ENCODE data around the gene IKZF3. TPM values are rescaled to one million over a fixed set of nuclear protein-coding genes. Genes with fewer than 3 reads are reported as not detected.

Gene IKZF3
- total and polyA plus RNA-seq, 7 donors, result under 0.01 to 12.3 (median 0.36) TPM

GRCh38 chr17:39709998-39710964 is 153.8 kb downstream of the IKZF3 start:
- Histone ChIP-seq H3K9me3 (no peaks in the 10 kb centered on the region), H3K4me3 (no peak overlapping the region), H3K27me3 (no peaks in the 10 kb centered on the region), H3K36me3 (peaks cover under 1 to 68% (median 38%) of the 10 kb centered on the region in 4 donors), H3K4me1 (peaks cover 0 to 5% (median 1%) of the 10 kb centered on the region in 4 donors), H3K27ac (no peak overlapping the region)
- 89 to 92% methylated on average over 20 of the region's 20 CpGs for WGBS, 2 donors
- DNase-seq, result no peak
- intact Hi-C loops (cut with DNase I), result no loop called here
- TF ChIP-seq POLR2AphosphoS5 (IDR thresholded peaks at IDR 0.05) (no peak), CTCF (IDR thresholded peaks at IDR 0.05) (no peak), EP300 (IDR thresholded peaks at IDR 0.05) (no peak), POLR2A (IDR thresholded peaks at IDR 0.05) (no peak)

- H3K27ac ChIP-seq, result no peak overlapping the region
- 85 to 89% methylated on average over 14 of the region's 14 CpGs for WGBS, 2 donors
- H3K4me3 ChIP-seq, result no peak overlapping the region
- H3K36me3 ChIP-seq, result peaks cover 0 to 62% (median 38%) of the 10 kb centered on the region in 4 donors
- TF ChIP-seq POLR2A (IDR thresholded peaks at IDR 0.05) (no peak), CTCF (IDR thresholded peaks at IDR 0.05) (no peak), EP300 (IDR thresholded peaks at IDR 0.05) (no peak), POLR2AphosphoS5 (IDR thresholded peaks at IDR 0.05) (no peak)
- intact Hi-C loops (cut with DNase I), result no loop called here
- no peaks in the 10 kb centered on the region for H3K27me3 ChIP-seq
- peaks cover 0 to 13% (median 10%) of the 10 kb centered on the region in 4 donors for H3K4me1 ChIP-seq
- no peak for DNase-seq
- no peaks in the 10 kb centered on the region for H3K9me3 ChIP-seq
Observed at GRCh38 chr17:39709319-39709997, 154.7 kb downstream of the IKZF3 start.

Small RNAs within 50 kb of the gene (small RNA-seq; reads per million reads assigned to genes)
- gene AC090844.1 (0 reads per million in 3 donors), gene MIR4728 (0 to 0.29 (median 0.22) reads per million in 3 donors)

Other genes with a start within 250 kb of the IKZF3 start
- gene PPP1R1B, start 237.4 kb downstream of the IKZF3 start, total RNA-seq, result 10 to 100 TPM in 1 of 4 donors, 1 to 10 TPM in 3; 4.2 to 12.1 (median 7.2) TPM
- 100 to 1,000 TPM; 255 to 280 (median 273) TPM for gene PPP1R1B, start 237.4 kb downstream of the IKZF3 start, polyA plus RNA-seq
- 10 to 100 TPM; 35.3 to 44.1 (median 37.6) TPM for gene STARD3, start 227.2 kb downstream of the IKZF3 start, total RNA-seq
- gene STARD3, start 227.2 kb downstream of the IKZF3 start, polyA plus RNA-seq, result 10 to 100 TPM; 21.0 to 59.2 (median 25.0) TPM
- under 1 TPM in 3 of 4 donors, not detected in 1; 0.49 to 0.71 (median 0.68) TPM for gene TCAP, start 199.0 kb downstream of the IKZF3 start, total RNA-seq
- gene TCAP, start 199.0 kb downstream of the IKZF3 start, polyA plus RNA-seq, result 1 to 10 TPM; 1.4 to 3.5 (median 3.0) TPM
- 1 to 10 TPM; 2.8 to 5.4 (median 5.1) TPM for gene PNMT, start 195.9 kb downstream of the IKZF3 start, total RNA-seq
- gene PNMT, start 195.9 kb downstream of the IKZF3 start, polyA plus RNA-seq, result 1 to 10 TPM; 1.2 to 2.4 (median 1.8) TPM
- 10 to 100 TPM in 1 of 4 donors, 1 to 10 TPM in 3; 6.9 to 12.1 (median 8.2) TPM for gene PGAP3, start 176.3 kb downstream of the IKZF3 start, total RNA-seq
- 10 to 100 TPM in 1 of 3 donors, 1 to 10 TPM in 2; 7.2 to 29.6 (median 8.4) TPM for gene PGAP3, start 176.3 kb downstream of the IKZF3 start, polyA plus RNA-seq
- 10 to 100 TPM; 16.9 to 26.3 (median 22.5) TPM for gene ERBB2, start 164.2 kb downstream of the IKZF3 start, total RNA-seq
- 10 to 100 TPM; 11.8 to 58.9 (median 21.0) TPM for gene ERBB2, start 164.2 kb downstream of the IKZF3 start, polyA plus RNA-seq
- 10 to 100 TPM; 52.4 to 65.5 (median 54.8) TPM for gene MIEN1, start 133.8 kb downstream of the IKZF3 start, total RNA-seq
- gene MIEN1, start 133.8 kb downstream of the IKZF3 start, polyA plus RNA-seq, result 100 to 1,000 TPM in 2 of 3 donors, 10 to 100 TPM in 1; 86.3 to 226 (median 195) TPM
- gene GRB7, start 126.4 kb downstream of the IKZF3 start, total RNA-seq, result under 1 TPM in 1 of 4 donors, not detected in 3; under 0.01 TPM
- 10 to 100 TPM; 13.2 to 17.9 (median 13.2) TPM for gene GRB7, start 126.4 kb downstream of the IKZF3 start, polyA plus RNA-seq
- not detected for gene ZPBP2, start 3.9 kb upstream of the IKZF3 start, total RNA-seq
- under 1 TPM in 1 of 3 donors, not detected in 2; 0.03 TPM for gene ZPBP2, start 3.9 kb upstream of the IKZF3 start, polyA plus RNA-seq
- 10 to 100 TPM in 1 of 4 donors, 1 to 10 TPM in 3; 2.0 to 22.7 (median 4.8) TPM for gene GSDMB, start 54.3 kb upstream of the IKZF3 start, total RNA-seq
- 100 to 1,000 TPM in 1 of 3 donors, 10 to 100 TPM in 2; 50.5 to 133 (median 94.8) TPM for gene GSDMB, start 54.3 kb upstream of the IKZF3 start, polyA plus RNA-seq
- gene ORMDL3, start 63.3 kb upstream of the IKZF3 start, total RNA-seq, result 10 to 100 TPM; 39.8 to 55.7 (median 51.8) TPM
- 10 to 100 TPM; 39.0 to 72.9 (median 43.9) TPM for gene ORMDL3, start 63.3 kb upstream of the IKZF3 start, polyA plus RNA-seq
- gene LRRC3C, start 63.4 kb upstream of the IKZF3 start, total RNA-seq, result not detected
- gene LRRC3C, start 63.4 kb upstream of the IKZF3 start, polyA plus RNA-seq, result under 1 TPM in 1 of 3 donors, not detected in 2; 0.07 TPM
- gene GSDMA, start 98.7 kb upstream of the IKZF3 start, total RNA-seq, result 1 to 10 TPM in 1 of 4 donors, not detected in 3; 1.3 TPM
- under 1 TPM in 2 of 3 donors, not detected in 1; 0.29 to 0.60 TPM for gene GSDMA, start 98.7 kb upstream of the IKZF3 start, polyA plus RNA-seq
- gene PSMD3, start 116.5 kb upstream of the IKZF3 start, total RNA-seq, result 10 to 100 TPM; 53.2 to 71.3 (median 64.2) TPM
- 100 to 1,000 TPM in 1 of 3 donors, 10 to 100 TPM in 2; 57.1 to 112 (median 78.1) TPM for gene PSMD3, start 116.5 kb upstream of the IKZF3 start, polyA plus RNA-seq
- 10 to 100 TPM in 1 of 4 donors, not detected in 3; 23.3 TPM for gene CSF3, start 151.1 kb upstream of the IKZF3 start, total RNA-seq
- gene CSF3, start 151.1 kb upstream of the IKZF3 start, polyA plus RNA-seq, result 1 to 10 TPM in 2 of 3 donors, not detected in 1; 1.2 to 3.1 TPM
- 10 to 100 TPM; 27.3 to 64.8 (median 31.7) TPM for gene MED24, start 190.1 kb upstream of the IKZF3 start, total RNA-seq
- gene MED24, start 190.1 kb upstream of the IKZF3 start, polyA plus RNA-seq, result 10 to 100 TPM; 19.2 to 83.0 (median 29.1) TPM
- gene THRA, start 198.7 kb upstream of the IKZF3 start, total RNA-seq, result 10 to 100 TPM; 78.8 to 86.1 (median 83.8) TPM
- 10 to 100 TPM; 25.4 to 35.4 (median 25.8) TPM for gene THRA, start 198.7 kb upstream of the IKZF3 start, polyA plus RNA-seq
- 10 to 100 TPM in 3 of 4 donors, 1 to 10 TPM in 1; 4.1 to 12.8 (median 11.9) TPM for gene NR1D1, start 236.3 kb upstream of the IKZF3 start, total RNA-seq
- gene NR1D1, start 236.3 kb upstream of the IKZF3 start, polyA plus RNA-seq, result 10 to 100 TPM in 1 of 3 donors, 1 to 10 TPM in 2; 4.4 to 11.4 (median 8.1) TPM